ENCODE data around the gene NRXN3.

Gene NRXN3

GRCh38 chr14:79906994-79907393, 1736.8 kb downstream of the NRXN3 start:
- no peak for DNase-seq
- no peak overlapping the region for H3K4me3 ChIP-seq (ENCODE audit: insufficient read depth, low read depth, low read length, poor library complexity, severe bottlenecking)
- H3K9me3 ChIP-seq (ENCODE audit: control insufficient read depth, low read length): no peaks in the 10 kb centered on the region
- no peak overlapping the region for H3K27ac ChIP-seq (ENCODE audit: insufficient read depth, low read length, poor library complexity, severe bottlenecking)
- no peaks in the 10 kb centered on the region for H3K27me3 ChIP-seq (replicated peaks; ENCODE audit: control insufficient read depth, insufficient read depth, low read length, poor library complexity, severe bottlenecking)
- H3K4me1 ChIP-seq (ENCODE audit: control insufficient read depth, insufficient read depth, low read length, poor library complexity, severe bottlenecking): no peaks in the 10 kb centered on the region
- no peaks in the 10 kb centered on the region for H3K36me3 ChIP-seq (ENCODE audit: control insufficient read depth, insufficient read depth, low read length)

- DNase-seq: no peak
- H3K4me1 ChIP-seq (ENCODE audit: control insufficient read depth, insufficient read depth, low read length, poor library complexity, severe bottlenecking): no peaks in the 10 kb centered on the region
- H3K36me3 ChIP-seq (ENCODE audit: control insufficient read depth, insufficient read depth, low read length): no peaks in the 10 kb centered on the region
- no peaks in the 10 kb centered on the region for H3K9me3 ChIP-seq (ENCODE audit: control insufficient read depth, low read length)
- H3K4me3 ChIP-seq (ENCODE audit: insufficient read depth, low read depth, low read length, poor library complexity, severe bottlenecking): no peak overlapping the region
- H3K27ac ChIP-seq (ENCODE audit: insufficient read depth, low read length, poor library complexity, severe bottlenecking): no peak overlapping the region
- no peaks in the 10 kb centered on the region for H3K27me3 ChIP-seq (replicated peaks; ENCODE audit: control insufficient read depth, insufficient read depth, low read length, poor library complexity, severe bottlenecking)
Observed at GRCh38 chr14:79910086-79910485, 1739.9 kb downstream of the NRXN3 start.

- Histone ChIP-seq H3K27ac (ENCODE audit: insufficient read depth, low read length, poor library complexity, severe bottlenecking) (no peak overlapping the region), H3K4me1 (ENCODE audit: control insufficient read depth, insufficient read depth, low read length, poor library complexity, severe bottlenecking) (no peaks in the 10 kb centered on the region), H3K4me3 (ENCODE audit: insufficient read depth, low read depth, low read length, poor library complexity, severe bottlenecking) (no peak overlapping the region), H3K36me3 (ENCODE audit: control insufficient read depth, insufficient read depth, low read length) (no peaks in the 10 kb centered on the region), H3K9me3 (ENCODE audit: control insufficient read depth, low read length) (no peaks in the 10 kb centered on the region), H3K27me3 (replicated peaks; ENCODE audit: control insufficient read depth, insufficient read depth, low read length, poor library complexity, severe bottlenecking) (no peaks in the 10 kb centered on the region)
- no peak for DNase-seq
Observed at GRCh38 chr14:79911744-79912143, 1741.6 kb downstream of the NRXN3 start.

GRCh38 chr14:79914595-79914994, 1744.4 kb downstream of the NRXN3 start:
- H3K9me3 ChIP-seq (ENCODE audit: control insufficient read depth, low read length): no peaks in the 10 kb centered on the region
- no peaks in the 10 kb centered on the region for H3K36me3 ChIP-seq (ENCODE audit: control insufficient read depth, insufficient read depth, low read length)
- no peak overlapping the region for H3K27ac ChIP-seq (ENCODE audit: insufficient read depth, low read length, poor library complexity, severe bottlenecking)
- no peak overlapping the region for H3K4me3 ChIP-seq (ENCODE audit: insufficient read depth, low read depth, low read length, poor library complexity, severe bottlenecking)
- H3K27me3 ChIP-seq (replicated peaks; ENCODE audit: control insufficient read depth, insufficient read depth, low read length, poor library complexity, severe bottlenecking): no peaks in the 10 kb centered on the region
- H3K4me1 ChIP-seq (ENCODE audit: control insufficient read depth, insufficient read depth, low read length, poor library complexity, severe bottlenecking): no peaks in the 10 kb centered on the region
- no peak for DNase-seq

GRCh38 chr14:79915406-79915805, 1745.2 kb downstream of the NRXN3 start:
- DNase-seq: no peak

GRCh38 chr14:79916281-79916680, 1746.1 kb downstream of the NRXN3 start:
- no peak for DNase-seq
- H3K27me3 ChIP-seq (replicated peaks; ENCODE audit: control insufficient read depth, insufficient read depth, low read length, poor library complexity, severe bottlenecking): no peaks in the 10 kb centered on the region
- H3K36me3 ChIP-seq (ENCODE audit: control insufficient read depth, insufficient read depth, low read length): no peaks in the 10 kb centered on the region
- no peaks in the 10 kb centered on the region for H3K9me3 ChIP-seq (ENCODE audit: control insufficient read depth, low read length)
- no peak overlapping the region for H3K4me3 ChIP-seq (ENCODE audit: insufficient read depth, low read depth, low read length, poor library complexity, severe bottlenecking)
- H3K27ac ChIP-seq (ENCODE audit: insufficient read depth, low read length, poor library complexity, severe bottlenecking): no peak overlapping the region
- no peaks in the 10 kb centered on the region for H3K4me1 ChIP-seq (ENCODE audit: control insufficient read depth, insufficient read depth, low read length, poor library complexity, severe bottlenecking)

More at GRCh38 chr14:79915406-79915805, 1745.2 kb downstream of the NRXN3 start:
- no peak overlapping the region for H3K27ac ChIP-seq (ENCODE audit: insufficient read depth, low read length, poor library complexity, severe bottlenecking)
- H3K36me3 ChIP-seq (ENCODE audit: control insufficient read depth, insufficient read depth, low read length): no peaks in the 10 kb centered on the region
- no peaks in the 10 kb centered on the region for H3K4me1 ChIP-seq (ENCODE audit: control insufficient read depth, insufficient read depth, low read length, poor library complexity, severe bottlenecking)
- no peaks in the 10 kb centered on the region for H3K27me3 ChIP-seq (replicated peaks; ENCODE audit: control insufficient read depth, insufficient read depth, low read length, poor library complexity, severe bottlenecking)
- no peaks in the 10 kb centered on the region for H3K9me3 ChIP-seq (ENCODE audit: control insufficient read depth, low read length)
- H3K4me3 ChIP-seq (ENCODE audit: insufficient read depth, low read depth, low read length, poor library complexity, severe bottlenecking): no peak overlapping the region

GRCh38 chr14:79916892-79917291, 1746.7 kb downstream of the NRXN3 start:
- Histone ChIP-seq H3K27ac (ENCODE audit: insufficient read depth, low read length, poor library complexity, severe bottlenecking) (no peak overlapping the region), H3K4me3 (ENCODE audit: insufficient read depth, low read depth, low read length, poor library complexity, severe bottlenecking) (no peak overlapping the region), H3K4me1 (ENCODE audit: control insufficient read depth, insufficient read depth, low read length, poor library complexity, severe bottlenecking) (no peaks in the 10 kb centered on the region), H3K9me3 (ENCODE audit: control insufficient read depth, low read length) (no peaks in the 10 kb centered on the region), H3K27me3 (replicated peaks; ENCODE audit: control insufficient read depth, insufficient read depth, low read length, poor library complexity, severe bottlenecking) (no peaks in the 10 kb centered on the region), H3K36me3 (ENCODE audit: control insufficient read depth, insufficient read depth, low read length) (no peaks in the 10 kb centered on the region)
- no peak for DNase-seq

Measured in effector memory CD4-positive, alpha-beta T cell (primary cell).